SU-DHL-6 (cell line): ENCODE data around the gene HEMK1.

Source experiments
- H2AFZ ChIP-seq: fragments of 200-600 bp; sonication (generic); 2 replicates; pipeline ENCODE4 v1.6.1; 2014; ENCODE audit warnings: low read depth, mild to moderate bottlenecking, moderate library complexity, mixed read lengths, antibody characterized with exemption, low read length; ENCODE audit not compliant: severe bottlenecking
- H3F3A ChIP-seq: fragments of 200-600 bp; shearing (Covaris generic); 2 replicates; pipeline ENCODE4 v1.6.0; 2016; ENCODE audit warnings: antibody characterized with exemption, mild to moderate bottlenecking; ENCODE audit not compliant: insufficient read depth
- H3K27ac ChIP-seq: fragments of 200-600 bp; sonication (generic); 2 replicates; pipeline ENCODE4 v1.5.1; 2016; ENCODE audit warnings: low read depth, mild to moderate bottlenecking, low read length, moderate library complexity, mixed read lengths
- H3K27me3 ChIP-seq: fragments of 200-600 bp; sonication (generic), shearing (Covaris generic); 2 replicates; pipeline ENCODE4 v1.6.0; 2014; ENCODE audit warnings: mild to moderate bottlenecking, low read length
- H3K36me3 ChIP-seq: fragments of 200-600 bp; sonication (generic); 2 replicates; pipeline ENCODE4 v1.6.1; 2014; ENCODE audit warnings: mild to moderate bottlenecking, low read length, mixed read lengths
- H3K4me2 ChIP-seq: fragments of 300-600, 200-600 bp; shearing (Covaris generic), sonication (generic); 2 replicates; pipeline ENCODE4 v1.6.0; 2014; ENCODE audit warnings: low read length, low read depth, mild to moderate bottlenecking; ENCODE audit not compliant: poor library complexity, severe bottlenecking
- H3K4me3 ChIP-seq: fragments of 200-600 bp; sonication (generic); 2 replicates; pipeline ENCODE4 v1.5.1; 2014; ENCODE audit warnings: antibody characterized with exemption, low read length, mild to moderate bottlenecking, mixed read lengths; ENCODE audit not compliant: insufficient read depth, poor library complexity, severe bottlenecking
- H3K79me2 ChIP-seq: fragments of 200-600 bp; sonication (generic); 2 replicates; pipeline ENCODE4 v1.6.1; 2014; ENCODE audit warnings: mild to moderate bottlenecking, low read length, moderate library complexity; ENCODE audit not compliant: insufficient read depth
- H3K9ac ChIP-seq: fragments of 200-600 bp; sonication (generic); 2 replicates; pipeline ENCODE4 v1.7.0; 2014; ENCODE audit warnings: mild to moderate bottlenecking, low read length
- H3K9me2 ChIP-seq: fragments of 200-600 bp; sonication (generic); replicated peaks from 2 replicates; pipeline ENCODE4 v1.6.1; 2014; ENCODE audit warnings: low read length; ENCODE audit not compliant: insufficient read depth
- H3K9me3 ChIP-seq: fragments of 200-600 bp; sonication (generic); 2 replicates; pipeline ENCODE4 v1.6.1; 2014; ENCODE audit warnings: low read length, mixed read lengths; ENCODE audit not compliant: insufficient read depth
- H4K20me1 ChIP-seq: fragments of 200-600 bp; sonication (generic); 2 replicates; pipeline ENCODE4 v1.6.1; 2014; ENCODE audit warnings: low read depth, mild to moderate bottlenecking, antibody characterized with exemption, low read length, moderate library complexity, mixed read lengths
- CTCF ChIP-seq: fragments of 200-600 bp; sonication (generic); IDR thresholded peaks from one replicate; pipeline ENCODE4 v1.5.1; 2017; ENCODE audit warnings: antibody characterized with exemption, mild to moderate bottlenecking, low read length, moderate library complexity; ENCODE audit not compliant: insufficient read depth, poor library complexity, severe bottlenecking
- EZH2phosphoT487 ChIP-seq: fragments of 200-600 bp; sonication (generic), shearing (Covaris generic); conservative IDR thresholded peaks from 2 replicates; pipeline ENCODE4 v1.6.1; 2018; ENCODE audit warnings: mild to moderate bottlenecking, antibody characterized with exemption, low read length, moderate library complexity, mixed read lengths

The HEMK1 gene

DNA sequence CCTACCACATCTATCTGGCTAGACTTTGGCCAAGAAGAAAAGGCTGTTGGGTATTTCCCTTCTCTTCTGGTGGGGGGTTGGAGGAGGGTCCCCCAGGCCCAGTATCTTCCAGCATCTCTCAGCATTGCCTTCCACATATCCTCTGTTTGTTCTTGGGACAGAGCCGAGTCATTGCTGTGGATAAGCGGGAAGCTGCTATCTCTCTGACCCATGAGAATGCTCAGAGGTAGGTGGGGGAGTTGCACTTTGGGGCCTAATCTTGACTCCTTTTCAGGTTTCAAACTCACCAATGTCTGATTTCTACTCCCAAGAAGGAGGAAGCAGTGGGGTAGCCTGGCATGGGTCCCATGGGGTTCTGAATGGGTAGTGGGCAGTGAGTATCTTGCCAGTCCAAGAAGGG lies 8.0 kb downstream of the HEMK1 start:
- TF ChIP-seq CTCF (no peak), EZH2phosphoT487 (no peak)
- Histone ChIP-seq H3K9ac (no peak overlapping the region), H3K27ac (no peak overlapping the region)

GRCh38 chr3:50580683-50581458 lies 11.5 kb downstream of the HEMK1 start:
- Histone ChIP-seq H2AFZ (no peak overlapping the region), H3K79me2 (no peaks in the 10 kb centered on the region), H3K9ac (no peak overlapping the region), H3F3A (no peaks in the 10 kb centered on the region), H3K4me3 (no peak overlapping the region), H3K27ac (no peak overlapping the region), H3K36me3 (no peaks in the 10 kb centered on the region), H4K20me1 (no peaks in the 10 kb centered on the region), H3K9me3 (no peaks in the 10 kb centered on the region), H3K9me2 (no peaks in the 10 kb centered on the region), H3K27me3 (no peaks in the 10 kb centered on the region), H3K4me2 (no peak overlapping the region)
- TF ChIP-seq CTCF (no peak), EZH2phosphoT487 (no peak)

More for the DNA sequence above, 8.0 kb downstream of the HEMK1 start:
- no peaks in the 10 kb centered on the region for H3K27me3 ChIP-seq
- H3F3A ChIP-seq: no peaks in the 10 kb centered on the region
- no peaks in the 10 kb centered on the region for H4K20me1 ChIP-seq
- no peak overlapping the region for H2AFZ ChIP-seq
- H3K9me3 ChIP-seq: no peaks in the 10 kb centered on the region
- H3K4me3 ChIP-seq: no peak overlapping the region
- H3K4me2 ChIP-seq: no peak overlapping the region
- H3K79me2 ChIP-seq: no peaks in the 10 kb centered on the region
- H3K9me2 ChIP-seq: no peaks in the 10 kb centered on the region
- H3K36me3 ChIP-seq: no peaks in the 10 kb centered on the region

- Histone ChIP-seq H3K79me2 (no peaks in the 10 kb centered on the region), H3K9me2 (no peaks in the 10 kb centered on the region), H3K9me3 (no peaks in the 10 kb centered on the region), H2AFZ (no peak overlapping the region), H3K4me3 (no peak overlapping the region), H3K4me2 (no peak overlapping the region), H3K36me3 (no peaks in the 10 kb centered on the region), H3K27me3 (no peaks in the 10 kb centered on the region), H3K27ac (no peak overlapping the region), H3F3A (no peaks in the 10 kb centered on the region), H4K20me1 (no peaks in the 10 kb centered on the region), H3K9ac (no peak overlapping the region)
- TF ChIP-seq CTCF: no peak
- TF ChIP-seq EZH2phosphoT487: no peak
Measured at GRCh38 chr3:50581459-50581842, 12.1 kb downstream of the HEMK1 start.
